ENCODE results near the gene PCDHGB5. TPM values are rescaled to one million over a fixed set of nuclear protein-coding genes. Genes with fewer than 3 reads are reported as not detected.
"Not testable (repeated sequence)": the region's sequence is repeated elsewhere in the genome, so short reads cannot be mapped to it uniquely, and the experiment has no call there.

PCDHGB5 gene
- under 1 TPM; 0.12 to 0.15 TPM for total RNA-seq

DNA sequence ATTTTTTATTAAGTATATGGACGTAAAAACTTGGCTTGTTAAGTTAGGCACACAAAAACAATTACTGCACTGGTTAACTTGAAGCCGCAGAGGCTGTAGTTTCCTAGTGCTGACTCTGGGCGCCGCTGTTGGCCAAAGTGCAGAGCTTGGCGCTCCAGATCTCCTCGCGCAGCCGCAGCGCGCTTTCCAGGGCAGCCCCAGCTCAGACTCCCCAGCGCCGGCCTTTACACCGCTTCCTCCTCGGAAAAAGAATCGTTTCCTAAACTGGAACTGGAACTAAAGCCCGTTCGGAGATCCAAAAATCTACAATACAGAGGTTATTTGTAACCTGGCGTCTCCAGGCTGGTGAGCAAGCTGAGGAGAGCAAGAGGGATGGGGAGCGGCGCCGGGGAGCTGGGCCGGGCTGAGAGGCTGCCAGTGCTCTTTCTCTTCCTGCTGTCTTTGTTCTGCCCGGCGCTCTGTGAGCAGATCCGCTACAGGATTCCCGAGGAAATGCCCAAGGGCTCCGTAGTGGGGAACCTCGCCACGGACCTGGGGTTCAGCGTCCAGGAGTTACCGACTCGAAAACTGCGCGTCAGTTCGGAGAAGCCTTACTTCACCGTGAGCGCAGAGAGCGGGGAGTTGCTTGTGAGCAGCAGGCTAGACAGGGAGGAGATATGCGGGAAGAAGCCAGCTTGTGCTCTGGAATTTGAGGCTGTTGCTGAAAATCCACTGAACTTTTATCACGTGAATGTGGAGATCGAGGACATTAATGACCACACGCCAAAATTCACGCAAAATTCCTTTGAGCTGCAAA is at the start of gene PCDHGB5:
Gene PCDHGB5 (plus strand): TSS at position 192 of the 796 bp plus-strand sequence. CDS start 181 bp downstream, at position 373.
- POLR2A ChIA-PET; H3K27ac Mint-ChIP-seq; intact Hi-C loops (cut with micrococcal nuclease); H3K4me1 Mint-ChIP-seq (ENCODE audit: low read depth): not testable (repeated sequence)
- DNase-seq, result peak; percentile 51
- CTCF ChIA-PET, result interaction anchor here (1.0 to 2.9 kb wide), 11 partner anchors 16 to 166 kb away, joined by 3 to 13 read pairs (median 4); partner anchors contain the start of genes PCDHB15, PCDHGA10, PCDHGA12 and PCDHGB3
- Mint-ChIP-seq H3K36me3 (peaks cover 29% of the 10 kb centered on the region), H3K9me3 (peaks cover 34% of the 10 kb centered on the region), H3K27me3 (peaks cover 50% of the 10 kb centered on the region), H3K4me3 (peak within 1 kb of the TSS; percentile 23)

GRCh38 chr5:141349917-141350619 is 47.7 kb upstream of the PCDHGB5 start, which contains the start of gene PCDHGB1:
TSS of gene PCDHGB1 (plus strand) at chr5:141350099. CDS start at chr5:141350261, 162 bp downstream.
- Mint-ChIP-seq H3K27ac (no peak within 1 kb of the TSS), H3K4me3 (peak within 1 kb of the TSS; percentile 45)
- intact Hi-C loops (cut with micrococcal nuclease), result no loop called here

GRCh38 chr5:141351591-141351990 is 46.2 kb upstream of the PCDHGB5 start:
- POLR2A ChIA-PET, result no interaction called here
- H3K27ac Mint-ChIP-seq, result no peak overlapping the region
- intact Hi-C loops (cut with micrococcal nuclease), result no loop called here
- peaks cover 7% of the 10 kb centered on the region for H3K36me3 Mint-ChIP-seq
- CTCF ChIA-PET, result interaction anchor here (1.0 to 2.3 kb wide), 3 partner anchors 18 to 198 kb away, joined by 3 to 9 read pairs (median 5); partner anchors contain the start of gene PCDHGA1
- DNase-seq, result no peak
- H3K4me1 Mint-ChIP-seq (ENCODE audit: low read depth), result no peaks in the 10 kb centered on the region
- no peak overlapping the region for H3K4me3 Mint-ChIP-seq
- H3K27me3 Mint-ChIP-seq, result peaks cover 47% of the 10 kb centered on the region
- H3K9me3 Mint-ChIP-seq, result peaks cover 16% of the 10 kb centered on the region

More at GRCh38 chr5:141349917-141350619, 47.7 kb upstream of the PCDHGB5 start, which contains the start of gene PCDHGB1:
- POLR2A ChIA-PET, result no interaction called here
- Mint-ChIP-seq H3K4me1 (ENCODE audit: low read depth) (no peaks in the 10 kb centered on the region), H3K36me3 (peaks cover 13% of the 10 kb centered on the region), H3K9me3 (peaks cover 15% of the 10 kb centered on the region), H3K27me3 (peaks cover 40% of the 10 kb centered on the region)
- CTCF ChIA-PET, result interaction anchor here (1.0 to 2.3 kb wide), 8 partner anchors 10 to 178 kb away, joined by 3 to 9 read pairs (median 6); partner anchors contain the start of genes PCDHGA1, PCDHGB2 and TAF7
- DNase-seq, result peak; percentile 51

- intact Hi-C loops (cut with micrococcal nuclease), result no loop called here
- CTCF ChIA-PET, result interaction anchor here (0.6 to 1.9 kb wide), 7 partner anchors 15 to 209 kb away, joined by 3 to 5 read pairs (median 4); partner anchors contain the start of genes PCDHGB3, PCDHGB7 and TAF7
- peaks cover 54% of the 10 kb centered on the region for H3K27me3 Mint-ChIP-seq
These were observed 42.8 kb upstream of the PCDHGB5 start, which contains the start of gene PCDHGA4 for GRCh38 chr5:141354900-141355469. TSS of gene PCDHGA4 (plus strand) at chr5:141355021. CDS start at chr5:141355108, 87 bp downstream.

GRCh38 chr5:141355641-141356040 is 42.1 kb upstream of the PCDHGB5 start:
- ChIA-PET POLR2A (no interaction called here), CTCF (interaction anchor here (0.6 to 1.9 kb wide), 7 partner anchors 15 to 208 kb away, joined by 3 to 5 read pairs (median 4); partner anchors contain the start of genes PCDHGB3, PCDHGB7 and TAF7)
- no peak overlapping the region for H3K4me3 Mint-ChIP-seq
- no peak for DNase-seq
- peaks cover 2% of the 10 kb centered on the region for H3K4me1 Mint-ChIP-seq (ENCODE audit: low read depth)
- H3K27me3 Mint-ChIP-seq, result peaks cover 54% of the 10 kb centered on the region
- intact Hi-C loops (cut with micrococcal nuclease), result no loop called here
- peaks cover 13% of the 10 kb centered on the region for H3K36me3 Mint-ChIP-seq
- H3K9me3 Mint-ChIP-seq, result peaks cover 21% of the 10 kb centered on the region
- no peak overlapping the region for H3K27ac Mint-ChIP-seq

More at GRCh38 chr5:141354900-141355469, 42.8 kb upstream of the PCDHGB5 start, which contains the start of gene PCDHGA4:
- Mint-ChIP-seq H3K36me3 (peaks cover 9% of the 10 kb centered on the region), H3K4me3 (no peak within 1 kb of the TSS), H3K27ac (no peak within 1 kb of the TSS), H3K9me3 (peaks cover 19% of the 10 kb centered on the region), H3K4me1 (ENCODE audit: low read depth) (peaks cover 2% of the 10 kb centered on the region)
- POLR2A ChIA-PET, result no interaction called here
- DNase-seq, result no peak

DNA sequence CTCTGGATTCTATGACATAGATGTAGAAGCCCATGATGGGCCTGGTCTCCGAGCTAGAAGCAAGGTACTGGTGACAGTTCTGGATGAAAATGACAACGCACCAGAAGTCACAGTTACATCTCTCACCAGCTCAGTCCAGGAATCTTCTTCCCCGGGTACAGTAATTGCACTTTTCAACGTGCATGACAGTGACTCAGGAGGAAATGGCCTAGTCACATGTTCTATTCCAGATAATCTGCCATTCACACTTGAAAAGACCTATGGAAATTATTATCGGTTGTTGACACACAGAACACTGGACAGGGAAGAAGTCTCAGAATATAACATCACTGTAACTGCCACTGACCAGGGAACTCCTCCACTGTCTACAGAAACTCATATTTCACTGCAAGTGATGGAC is 41.6 kb upstream of the PCDHGB5 start:
- Mint-ChIP-seq H3K27me3 (peaks cover 54% of the 10 kb centered on the region), H3K4me3 (no peak overlapping the region), H3K27ac (no peak overlapping the region), H3K4me1 (ENCODE audit: low read depth) (peaks cover 2% of the 10 kb centered on the region), H3K9me3 (peaks cover 26% of the 10 kb centered on the region), H3K36me3 (peaks cover 17% of the 10 kb centered on the region)
- POLR2A ChIA-PET, result no interaction called here
- DNase-seq, result no peak
- intact Hi-C loops (cut with micrococcal nuclease), result no loop called here
- CTCF ChIA-PET, result interaction anchor here (1.3 to 1.7 kb wide), 3 partner anchors 36 to 208 kb away, joined by 4 to 5 read pairs (median 5); partner anchors contain the start of gene TAF7

GRCh38 chr5:141356950-141357349 is 40.8 kb upstream of the PCDHGB5 start:
- H3K36me3 Mint-ChIP-seq, result peaks cover 20% of the 10 kb centered on the region
- H3K4me3 Mint-ChIP-seq, result no peak overlapping the region
- intact Hi-C loops (cut with micrococcal nuclease), result no loop called here
- DNase-seq, result no peak
- ChIA-PET CTCF (interaction anchor here (0.8 kb wide), 1 partner anchor 10 kb away, joined by 3 read pairs; no protein-coding TSS in a partner anchor), POLR2A (no interaction called here)
- peaks cover 56% of the 10 kb centered on the region for H3K27me3 Mint-ChIP-seq
- H3K27ac Mint-ChIP-seq, result no peak overlapping the region
- peaks cover 2% of the 10 kb centered on the region for H3K4me1 Mint-ChIP-seq (ENCODE audit: low read depth)
- H3K9me3 Mint-ChIP-seq, result peaks cover 30% of the 10 kb centered on the region

- H3K27ac Mint-ChIP-seq, result no peak within 1 kb of the TSS
- peaks cover 2% of the 10 kb centered on the region for H3K4me1 Mint-ChIP-seq (ENCODE audit: low read depth)
- no peak for DNase-seq
- ChIA-PET CTCF (interaction anchor here (1.0 to 1.6 kb wide), 4 partner anchors 10 to 153 kb away, joined by 3 to 6 read pairs (median 4); partner anchors contain the start of genes PCDHGA11 and PCDHGB1), POLR2A (no interaction called here)
- H3K27me3 Mint-ChIP-seq, result peaks cover 65% of the 10 kb centered on the region
- peaks cover 43% of the 10 kb centered on the region for H3K9me3 Mint-ChIP-seq
- peak within 1 kb of the TSS; percentile 70 for H3K4me3 Mint-ChIP-seq
- H3K36me3 Mint-ChIP-seq, result peaks cover 28% of the 10 kb centered on the region
- intact Hi-C loops (cut with micrococcal nuclease), result loop anchor here (10.0 kb wide), 1 partner anchor 55 kb away; the partner anchor contains the start of genes PCDHGA10 and PCDHGB7
These were observed 37.8 kb upstream of the PCDHGB5 start, which contains the start of gene PCDHGB2 for GRCh38 chr5:141359790-141360426. TSS of gene PCDHGB2 (plus strand) at chr5:141359994. CDS start at chr5:141360136, 142 bp downstream.

GRCh38 chr5:141360685-141361084 is 37.1 kb upstream of the PCDHGB5 start:
- Mint-ChIP-seq H3K27me3 (peaks cover 71% of the 10 kb centered on the region), H3K4me1 (ENCODE audit: low read depth) (peaks cover 2% of the 10 kb centered on the region), H3K36me3 (peaks cover 34% of the 10 kb centered on the region), H3K4me3 (no peak overlapping the region), H3K27ac (no peak overlapping the region), H3K9me3 (peaks cover 51% of the 10 kb centered on the region)
- DNase-seq, result no peak
- ChIA-PET CTCF (interaction anchor here (1.2 kb wide), 1 partner anchor 152 kb away, joined by 4 read pairs; no protein-coding TSS in a partner anchor), POLR2A (no interaction called here)
- intact Hi-C loops (cut with micrococcal nuclease), result loop anchor here (10.0 kb wide), 1 partner anchor 54 kb away; the partner anchor contains the start of genes PCDHGA10 and PCDHGB7

- intact Hi-C loops (cut with micrococcal nuclease), result loop anchor here (10.0 kb wide), 1 partner anchor 52 kb away; the partner anchor contains the start of genes PCDHGA10 and PCDHGB7
- H3K9me3 Mint-ChIP-seq, result peaks cover 48% of the 10 kb centered on the region
- H3K27me3 Mint-ChIP-seq, result peaks cover 70% of the 10 kb centered on the region
- ChIA-PET CTCF (no interaction called here), POLR2A (no interaction called here)
- no peak for DNase-seq
- peaks cover 2% of the 10 kb centered on the region for H3K4me1 Mint-ChIP-seq (ENCODE audit: low read depth)
- H3K36me3 Mint-ChIP-seq, result peaks cover 39% of the 10 kb centered on the region
- H3K4me3 Mint-ChIP-seq, result no peak overlapping the region
- H3K27ac Mint-ChIP-seq, result no peak overlapping the region
These were observed 35.0 kb upstream of the PCDHGB5 start for GRCh38 chr5:141362719-141363118.

Data from activated CD4-positive, alpha-beta memory T cell treated with anti-CD3 and anti-CD28 coated beads for 36 hours (primary cell).